A673 (cell line): ENCODE results near the gene AJAP1.

Source experiments
- EZH2 ChIP-seq: fragments of 200-600 bp; sonication (generic); IDR thresholded peaks from 2 replicates; pipeline ENCODE4 v1.6.1; 2017; ENCODE audit warnings: borderline replicate concordance, low read depth, mild to moderate bottlenecking, mixed read lengths, antibody characterized with exemption, low read length; ENCODE audit not compliant: poor library complexity, severe bottlenecking
- TF ChIP-seq, protein P1 (sequence below): fragments of 300-800, 200-600 bp; sonication (generic); conservative IDR thresholded peaks from 2 replicates; pipeline ENCODE4 v1.5.1; 2017; ENCODE audit warnings: low read depth, mild to moderate bottlenecking, antibody characterized with exemption, low read length, moderate library complexity, mixed read lengths

DNA sequence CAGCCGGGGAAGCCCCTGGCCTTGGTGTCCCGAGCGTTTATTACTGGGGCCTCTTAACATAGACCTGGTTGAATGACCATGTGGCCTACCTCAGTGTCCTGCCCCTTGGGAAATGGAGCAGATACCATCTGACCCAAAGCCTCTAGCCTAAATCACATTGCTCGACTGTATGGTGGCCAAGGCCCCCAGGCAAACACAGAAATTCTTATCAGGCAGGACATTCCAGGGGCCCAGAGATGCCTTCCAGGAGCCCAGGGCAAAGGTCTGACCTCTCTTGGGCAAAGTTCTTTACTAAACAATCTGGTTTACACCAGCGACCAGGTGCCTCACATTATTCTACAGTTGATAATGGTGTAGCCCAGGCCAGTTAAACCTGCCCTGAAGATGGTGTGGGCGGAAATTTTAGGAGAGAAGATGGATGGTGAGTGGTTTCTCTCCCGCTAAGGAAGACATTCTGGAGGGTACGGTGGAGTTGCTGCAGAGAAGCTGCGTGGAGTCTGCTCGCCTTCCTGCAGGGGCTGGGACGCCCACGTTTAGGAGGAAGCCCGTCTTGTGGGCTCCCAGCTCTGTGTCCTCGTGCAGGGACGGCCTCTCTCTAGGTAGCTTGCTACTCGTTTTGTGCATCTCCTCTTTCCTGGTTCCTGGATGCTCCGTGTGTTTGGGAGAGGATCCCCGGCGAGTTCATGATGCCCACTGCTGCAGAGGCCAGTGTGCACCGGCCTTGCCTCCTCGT, 21.2 kb downstream of the AJAP1 start:
- TF ChIP-seq, protein P1, sequence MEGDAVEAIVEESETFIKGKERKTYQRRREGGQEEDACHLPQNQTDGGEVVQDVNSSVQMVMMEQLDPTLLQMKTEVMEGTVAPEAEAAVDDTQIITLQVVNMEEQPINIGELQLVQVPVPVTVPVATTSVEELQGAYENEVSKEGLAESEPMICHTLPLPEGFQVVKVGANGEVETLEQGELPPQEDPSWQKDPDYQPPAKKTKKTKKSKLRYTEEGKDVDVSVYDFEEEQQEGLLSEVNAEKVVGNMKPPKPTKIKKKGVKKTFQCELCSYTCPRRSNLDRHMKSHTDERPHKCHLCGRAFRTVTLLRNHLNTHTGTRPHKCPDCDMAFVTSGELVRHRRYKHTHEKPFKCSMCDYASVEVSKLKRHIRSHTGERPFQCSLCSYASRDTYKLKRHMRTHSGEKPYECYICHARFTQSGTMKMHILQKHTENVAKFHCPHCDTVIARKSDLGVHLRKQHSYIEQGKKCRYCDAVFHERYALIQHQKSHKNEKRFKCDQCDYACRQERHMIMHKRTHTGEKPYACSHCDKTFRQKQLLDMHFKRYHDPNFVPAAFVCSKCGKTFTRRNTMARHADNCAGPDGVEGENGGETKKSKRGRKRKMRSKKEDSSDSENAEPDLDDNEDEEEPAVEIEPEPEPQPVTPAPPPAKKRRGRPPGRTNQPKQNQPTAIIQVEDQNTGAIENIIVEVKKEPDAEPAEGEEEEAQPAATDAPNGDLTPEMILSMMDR, result no peak
- TF ChIP-seq EZH2, result no peak
